GM12878 (cell line): Measurements from ENCODE around the gene BCKDHA. TPM values are rescaled to one million over a fixed set of nuclear protein-coding genes. Genes with fewer than 3 reads are reported as not detected.
A peak's percentile ranks its signal among the peaks of the same experiment; 100 is the strongest.

Experiments
- BACH1 ChIP-seq: fragments of 450-650 bp; IDR thresholded peaks from 2 replicates; pipeline ENCODE4 v1.6.1; 2017; ENCODE audit warnings: mild to moderate bottlenecking, borderline replicate concordance
- CBX5 ChIP-seq: sonication (generic); IDR thresholded peaks from 2 replicates; pipeline ENCODE4 v1.6.1; 2016; ENCODE audit warnings: low read depth, moderate library complexity, mild to moderate bottlenecking, inconsistent platforms
- CHD4 ChIP-seq: fragments of 200-600 bp; sonication (generic); IDR thresholded peaks from 2 replicates; pipeline ENCODE4 v1.6.1; 2016; ENCODE audit warnings: mild to moderate bottlenecking
- EP300 ChIP-seq, 2 experiments: fragments of 150-350 bp in 1 of 2; IDR thresholded peaks; 2 replicates each; pipeline ENCODE4 v1.6.1; 2011 to 2012; ENCODE audit warnings: low read depth in 2 of 2, low read length in 2 of 2, borderline replicate concordance in 1 of 2, improper control_type of control experiment in 1 of 2, inconsistent platforms in 1 of 2; ENCODE audit not compliant: control insufficient read depth in 1 of 2
- NFIC ChIP-seq: IDR thresholded peaks from 2 replicates; pipeline ENCODE4 v1.6.1; 2012; ENCODE audit warnings: low read depth, mild to moderate bottlenecking, inconsistent platforms, low read length, moderate library complexity
- SPI1 ChIP-seq: IDR thresholded peaks from 2 replicates; pipeline ENCODE4 v1.6.1; 2011; ENCODE audit warnings: low read depth, mild to moderate bottlenecking, low read length, moderate library complexity, borderline replicate concordance; ENCODE audit not compliant: insufficient read depth
- SRF ChIP-seq, 2 experiments: IDR thresholded peaks; 2 replicates each; pipeline ENCODE4 v1.6.1; 2011; ENCODE audit warnings: low read depth in 2 of 2, low read length in 2 of 2, mild to moderate bottlenecking in 1 of 2, moderate library complexity in 1 of 2
- STAT1 ChIP-seq: fragments of 450-650 bp; conservative IDR thresholded peaks from 2 replicates; pipeline ENCODE4 v1.6.1; 2014; ENCODE audit warnings: antibody characterized with exemption, mild to moderate bottlenecking
- polyA plus RNA-seq, 11 experiments: library from polyadenylated mRNA; depleted of rRNA in 4 of 11; unstranded in 6 of 11; stranded (reverse) in 5 of 11; fragments of >200 nt; fragmentation: Nextera tagmentation in 4 of 11; fragmentation: Illumina TruSeq in 1 of 11; extraction: Ambion mirVana in 4 of 11; extraction: Trizol in 1 of 11; gene quantifications; 1 replicate in 1 of 11; 2 replicates in 10 of 11; pipeline versions ENCODE4 v1.2.1 to v1.2.3, GENCODE V29; 2011 to 2016; ENCODE audit warnings: inconsistent platforms in 2 of 11, missing spikeins in 2 of 11, low read depth in 1 of 11
- total RNA-seq, 4 experiments: library from RNA; depleted of rRNA in 3 of 4; stranded (reverse); fragments of >200 nt in 3 of 4; fragmentation: Illumina TruSeq in 1 of 4; extraction: Trizol in 1 of 4; gene quantifications; 2 replicates each; pipeline versions ENCODE4 v1.2.1 to v1.2.3, GENCODE V29; 2013 to 2021
- TF ChIP-seq, protein P1 (sequence below): fragments of 450-650 bp; formaldehyde crosslinking; IDR thresholded peaks from 2 replicates; pipeline ENCODE4 v1.5.0; 2022; ENCODE audit warnings: mild to moderate bottlenecking, missing genetic modification characterization
- TF ChIP-seq, protein P2 (sequence below): IDR thresholded peaks from 2 replicates; pipeline ENCODE4 v1.6.1; 2011; ENCODE audit warnings: borderline replicate concordance, low read depth, mild to moderate bottlenecking, moderate library complexity, low read length; ENCODE audit not compliant: insufficient read depth, poor library complexity, severe bottlenecking
- TF ChIP-seq, protein P3 (sequence below): IDR thresholded peaks from 2 replicates; pipeline ENCODE4 v1.6.1; 2012; ENCODE audit warnings: low read depth, low read length, improper control_type of control experiment
- TF ChIP-seq, protein P4 (sequence below): fragments of 450-650 bp; IDR thresholded peaks from 2 replicates; pipeline ENCODE4 v1.6.1; 2017; ENCODE audit warnings: antibody characterized with exemption, mild to moderate bottlenecking, moderate library complexity
- TF ChIP-seq, protein P5 (sequence below), 3 experiments: IDR thresholded peaks in 2 of 3; conservative IDR thresholded peaks in 1 of 3; 2 replicates each; pipeline ENCODE4 v1.5.1; 2011; ENCODE audit warnings: low read depth in 3 of 3, low read length in 3 of 3, mild to moderate bottlenecking in 3 of 3, control low read depth in 2 of 3, moderate library complexity in 2 of 3, inconsistent platforms in 1 of 3, mixed read lengths in 1 of 3; ENCODE audit not compliant: control insufficient read depth in 2 of 3, insufficient read depth in 1 of 3; ENCODE audit errors: extremely low read depth in 1 of 3

BCKDHA gene
- total and polyA plus RNA-seq, 10 of the 15 experiments (the other 5 are each of a cell fraction or from before 2014, with no cell fraction given) = 9.9 to 107 (median 46.4) TPM

DNA sequence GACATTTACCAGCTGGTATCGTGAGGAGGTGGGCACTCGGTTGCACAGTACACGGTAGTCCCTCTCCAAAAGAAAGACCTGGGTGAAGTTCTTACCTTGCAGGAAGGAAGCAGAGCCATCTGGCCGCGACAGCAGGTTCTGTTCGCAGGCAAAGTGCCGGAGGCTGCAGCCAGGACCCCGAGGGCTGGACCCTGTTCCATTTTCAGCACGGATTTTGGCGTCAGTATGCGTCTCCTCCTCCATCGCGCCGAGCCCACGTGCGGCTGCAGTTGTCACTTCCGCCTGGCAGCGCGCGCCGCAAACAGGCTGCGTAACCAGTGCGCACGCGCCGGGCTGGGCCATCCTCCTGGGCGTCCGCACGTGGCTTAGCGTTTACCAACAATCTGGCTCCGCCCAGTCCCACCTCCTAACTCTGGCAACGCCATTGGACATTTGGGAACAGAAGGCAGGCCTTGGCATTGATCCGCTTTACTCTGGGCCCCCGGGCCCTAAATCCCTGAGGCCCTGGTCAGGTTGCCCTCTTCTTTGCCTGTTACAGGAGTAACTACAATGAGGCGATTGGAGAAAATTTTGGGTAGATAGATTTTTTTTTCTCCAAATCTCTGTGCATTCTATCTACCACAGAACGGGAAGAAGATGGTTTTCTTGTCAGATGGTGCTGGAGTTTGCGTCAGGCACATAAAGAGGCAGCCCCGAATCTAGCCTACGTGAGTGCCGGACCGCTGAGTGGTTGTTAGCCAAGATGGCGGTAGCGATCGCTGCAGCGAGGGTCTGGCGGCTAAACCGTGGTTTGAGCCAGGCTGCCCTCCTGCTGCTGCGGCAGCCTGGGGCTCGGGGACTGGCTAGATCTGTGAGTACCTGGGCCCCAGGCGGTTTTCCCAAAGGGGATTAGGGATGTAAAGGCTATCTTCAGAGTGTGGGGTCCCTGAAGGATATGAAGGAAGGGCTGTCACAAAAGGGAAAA lies at the start of gene BCKDHA, which contains the start of gene EXOSC5 (continued):
- TF ChIP-seq, protein P1, sequence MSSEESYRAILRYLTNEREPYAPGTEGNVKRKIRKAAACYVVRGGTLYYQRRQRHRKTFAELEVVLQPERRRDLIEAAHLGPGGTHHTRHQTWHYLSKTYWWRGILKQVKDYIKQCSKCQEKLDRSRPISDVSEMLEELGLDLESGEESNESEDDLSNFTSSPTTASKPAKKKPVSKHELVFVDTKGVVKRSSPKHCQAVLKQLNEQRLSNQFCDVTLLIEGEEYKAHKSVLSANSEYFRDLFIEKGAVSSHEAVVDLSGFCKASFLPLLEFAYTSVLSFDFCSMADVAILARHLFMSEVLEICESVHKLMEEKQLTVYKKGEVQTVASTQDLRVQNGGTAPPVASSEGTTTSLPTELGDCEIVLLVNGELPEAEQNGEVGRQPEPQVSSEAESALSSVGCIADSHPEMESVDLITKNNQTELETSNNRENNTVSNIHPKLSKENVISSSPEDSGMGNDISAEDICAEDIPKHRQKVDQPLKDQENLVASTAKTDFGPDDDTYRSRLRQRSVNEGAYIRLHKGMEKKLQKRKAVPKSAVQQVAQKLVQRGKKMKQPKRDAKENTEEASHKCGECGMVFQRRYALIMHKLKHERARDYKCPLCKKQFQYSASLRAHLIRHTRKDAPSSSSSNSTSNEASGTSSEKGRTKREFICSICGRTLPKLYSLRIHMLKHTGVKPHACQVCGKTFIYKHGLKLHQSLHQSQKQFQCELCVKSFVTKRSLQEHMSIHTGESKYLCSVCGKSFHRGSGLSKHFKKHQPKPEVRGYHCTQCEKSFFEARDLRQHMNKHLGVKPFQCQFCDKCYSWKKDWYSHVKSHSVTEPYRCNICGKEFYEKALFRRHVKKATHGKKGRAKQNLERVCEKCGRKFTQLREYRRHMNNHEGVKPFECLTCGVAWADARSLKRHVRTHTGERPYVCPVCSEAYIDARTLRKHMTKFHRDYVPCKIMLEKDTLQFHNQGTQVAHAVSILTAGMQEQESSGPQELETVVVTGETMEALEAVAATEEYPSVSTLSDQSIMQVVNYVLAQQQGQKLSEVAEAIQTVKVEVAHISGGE (CRISPR knock-in tag) = no peak
- TF ChIP-seq NFIC = no peak
- TF ChIP-seq, protein P2, sequence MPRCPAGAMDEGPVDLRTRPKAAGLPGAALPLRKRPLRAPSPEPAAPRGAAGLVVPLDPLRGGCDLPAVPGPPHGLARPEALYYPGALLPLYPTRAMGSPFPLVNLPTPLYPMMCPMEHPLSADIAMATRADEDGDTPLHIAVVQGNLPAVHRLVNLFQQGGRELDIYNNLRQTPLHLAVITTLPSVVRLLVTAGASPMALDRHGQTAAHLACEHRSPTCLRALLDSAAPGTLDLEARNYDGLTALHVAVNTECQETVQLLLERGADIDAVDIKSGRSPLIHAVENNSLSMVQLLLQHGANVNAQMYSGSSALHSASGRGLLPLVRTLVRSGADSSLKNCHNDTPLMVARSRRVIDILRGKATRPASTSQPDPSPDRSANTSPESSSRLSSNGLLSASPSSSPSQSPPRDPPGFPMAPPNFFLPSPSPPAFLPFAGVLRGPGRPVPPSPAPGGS = no peak
- TF ChIP-seq EP300 (IDR thresholded peaks at IDR 0.05; ENCODE audit: borderline replicate concordance in 1 of 2, control insufficient read depth in 1 of 2, low read depth in 2 of 2, low read length in 2 of 2) = no peak
- TF ChIP-seq, protein P3, sequence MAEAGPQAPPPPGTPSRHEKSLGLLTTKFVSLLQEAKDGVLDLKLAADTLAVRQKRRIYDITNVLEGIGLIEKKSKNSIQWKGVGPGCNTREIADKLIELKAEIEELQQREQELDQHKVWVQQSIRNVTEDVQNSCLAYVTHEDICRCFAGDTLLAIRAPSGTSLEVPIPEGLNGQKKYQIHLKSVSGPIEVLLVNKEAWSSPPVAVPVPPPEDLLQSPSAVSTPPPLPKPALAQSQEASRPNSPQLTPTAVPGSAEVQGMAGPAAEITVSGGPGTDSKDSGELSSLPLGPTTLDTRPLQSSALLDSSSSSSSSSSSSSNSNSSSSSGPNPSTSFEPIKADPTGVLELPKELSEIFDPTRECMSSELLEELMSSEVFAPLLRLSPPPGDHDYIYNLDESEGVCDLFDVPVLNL = peak; percentile 64; the same call in 1 of the 2 replicates
- TF ChIP-seq SRF (IDR thresholded peaks at IDR 0.05; ENCODE audit: low read depth in 2 of 2, low read length in 2 of 2) = no peak
- TF ChIP-seq SPI1 = peak; percentile 53; the same call in 1 of the 2 replicates
- TF ChIP-seq CBX5 = no peak
- TF ChIP-seq BACH1 = peak; percentile 73; the same call in 1 of the 2 replicates
- TF ChIP-seq, protein P4, sequence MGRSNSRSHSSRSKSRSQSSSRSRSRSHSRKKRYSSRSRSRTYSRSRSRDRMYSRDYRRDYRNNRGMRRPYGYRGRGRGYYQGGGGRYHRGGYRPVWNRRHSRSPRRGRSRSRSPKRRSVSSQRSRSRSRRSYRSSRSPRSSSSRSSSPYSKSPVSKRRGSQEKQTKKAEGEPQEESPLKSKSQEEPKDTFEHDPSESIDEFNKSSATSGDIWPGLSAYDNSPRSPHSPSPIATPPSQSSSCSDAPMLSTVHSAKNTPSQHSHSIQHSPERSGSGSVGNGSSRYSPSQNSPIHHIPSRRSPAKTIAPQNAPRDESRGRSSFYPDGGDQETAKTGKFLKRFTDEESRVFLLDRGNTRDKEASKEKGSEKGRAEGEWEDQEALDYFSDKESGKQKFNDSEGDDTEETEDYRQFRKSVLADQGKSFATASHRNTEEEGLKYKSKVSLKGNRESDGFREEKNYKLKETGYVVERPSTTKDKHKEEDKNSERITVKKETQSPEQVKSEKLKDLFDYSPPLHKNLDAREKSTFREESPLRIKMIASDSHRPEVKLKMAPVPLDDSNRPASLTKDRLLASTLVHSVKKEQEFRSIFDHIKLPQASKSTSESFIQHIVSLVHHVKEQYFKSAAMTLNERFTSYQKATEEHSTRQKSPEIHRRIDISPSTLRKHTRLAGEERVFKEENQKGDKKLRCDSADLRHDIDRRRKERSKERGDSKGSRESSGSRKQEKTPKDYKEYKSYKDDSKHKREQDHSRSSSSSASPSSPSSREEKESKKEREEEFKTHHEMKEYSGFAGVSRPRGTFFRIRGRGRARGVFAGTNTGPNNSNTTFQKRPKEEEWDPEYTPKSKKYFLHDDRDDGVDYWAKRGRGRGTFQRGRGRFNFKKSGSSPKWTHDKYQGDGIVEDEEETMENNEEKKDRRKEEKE = no peak
- TF ChIP-seq STAT1 = peak; percentile 90; the same call in 1 of the 2 replicates
- TF ChIP-seq CHD4 = no peak
- TF ChIP-seq, protein P5, sequence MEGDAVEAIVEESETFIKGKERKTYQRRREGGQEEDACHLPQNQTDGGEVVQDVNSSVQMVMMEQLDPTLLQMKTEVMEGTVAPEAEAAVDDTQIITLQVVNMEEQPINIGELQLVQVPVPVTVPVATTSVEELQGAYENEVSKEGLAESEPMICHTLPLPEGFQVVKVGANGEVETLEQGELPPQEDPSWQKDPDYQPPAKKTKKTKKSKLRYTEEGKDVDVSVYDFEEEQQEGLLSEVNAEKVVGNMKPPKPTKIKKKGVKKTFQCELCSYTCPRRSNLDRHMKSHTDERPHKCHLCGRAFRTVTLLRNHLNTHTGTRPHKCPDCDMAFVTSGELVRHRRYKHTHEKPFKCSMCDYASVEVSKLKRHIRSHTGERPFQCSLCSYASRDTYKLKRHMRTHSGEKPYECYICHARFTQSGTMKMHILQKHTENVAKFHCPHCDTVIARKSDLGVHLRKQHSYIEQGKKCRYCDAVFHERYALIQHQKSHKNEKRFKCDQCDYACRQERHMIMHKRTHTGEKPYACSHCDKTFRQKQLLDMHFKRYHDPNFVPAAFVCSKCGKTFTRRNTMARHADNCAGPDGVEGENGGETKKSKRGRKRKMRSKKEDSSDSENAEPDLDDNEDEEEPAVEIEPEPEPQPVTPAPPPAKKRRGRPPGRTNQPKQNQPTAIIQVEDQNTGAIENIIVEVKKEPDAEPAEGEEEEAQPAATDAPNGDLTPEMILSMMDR (IDR thresholded peaks at IDR 0.05 in 2 of 3, conservative IDR thresholded peaks at IDR 0.05 in 1 of 3; ENCODE audit: control insufficient read depth in 2 of 3, extremely low read depth in 1 of 3, insufficient read depth in 1 of 3, low read depth in 3 of 3, low read length in 3 of 3) = no peak
